ENCODE results near the gene MACROD2. TPM values are rescaled to one million over a fixed set of nuclear protein-coding genes. Genes with fewer than 3 reads are reported as not detected.
A peak's percentile ranks its signal among the peaks of the same experiment; 100 is the strongest.

MACROD2 gene
- total RNA-seq, 1 experiment from 2014 or later = 3.4 TPM

- in situ Hi-C loops (cut with HindIII; ENCODE audit: low pct_unique_long_range_greater_than_20kb, low sequenced_read_pairs) = no loop called here
- DNase-seq (ENCODE audit: low read depth) = no peak
Observed at GRCh38 chr20:15917283-15917682, 1922.0 kb downstream of the MACROD2 start.

- in situ Hi-C loops (cut with HindIII; ENCODE audit: low pct_unique_long_range_greater_than_20kb, low sequenced_read_pairs) = no loop called here
- no peak for DNase-seq (ENCODE audit: low read depth)
Observed at GRCh38 chr20:15918631-15919030, 1923.3 kb downstream of the MACROD2 start.

DNA sequence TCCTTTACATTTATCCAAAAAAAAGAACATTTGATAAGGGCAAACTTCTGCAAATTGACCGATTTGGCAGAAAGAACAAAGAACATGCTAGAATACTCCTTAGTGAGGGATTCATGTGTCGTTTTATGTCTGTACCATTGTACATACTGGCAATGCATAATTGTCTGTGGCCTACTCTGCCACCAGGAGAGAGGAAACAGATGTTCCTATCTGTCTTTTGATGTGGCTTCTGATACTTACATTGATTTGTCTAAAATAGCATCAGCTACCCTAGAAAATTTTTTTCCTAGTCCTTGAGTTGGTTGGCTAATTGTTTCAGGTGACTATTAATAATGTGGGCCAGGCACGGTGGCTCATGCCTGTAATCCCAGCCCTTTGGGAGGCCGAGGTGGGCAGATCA is 1923.8 kb downstream of the MACROD2 start:
- no peak for DNase-seq (ENCODE audit: low read depth)
- in situ Hi-C loops (cut with HindIII; ENCODE audit: low pct_unique_long_range_greater_than_20kb, low sequenced_read_pairs) = no loop called here

GRCh38 chr20:15921930-15922329 is 1926.6 kb downstream of the MACROD2 start:
- in situ Hi-C loops (cut with HindIII; ENCODE audit: low pct_unique_long_range_greater_than_20kb, low sequenced_read_pairs) = no loop called here
- no peak for DNase-seq (ENCODE audit: low read depth)

GRCh38 chr20:15922556-15922955 is 1927.2 kb downstream of the MACROD2 start:
- in situ Hi-C loops (cut with HindIII; ENCODE audit: low pct_unique_long_range_greater_than_20kb, low sequenced_read_pairs) = no loop called here
- DNase-seq (ENCODE audit: low read depth) = no peak

GRCh38 chr20:15923030-15923776 is 1927.9 kb downstream of the MACROD2 start:
- in situ Hi-C loops (cut with HindIII; ENCODE audit: low pct_unique_long_range_greater_than_20kb, low sequenced_read_pairs) = no loop called here

DNA sequence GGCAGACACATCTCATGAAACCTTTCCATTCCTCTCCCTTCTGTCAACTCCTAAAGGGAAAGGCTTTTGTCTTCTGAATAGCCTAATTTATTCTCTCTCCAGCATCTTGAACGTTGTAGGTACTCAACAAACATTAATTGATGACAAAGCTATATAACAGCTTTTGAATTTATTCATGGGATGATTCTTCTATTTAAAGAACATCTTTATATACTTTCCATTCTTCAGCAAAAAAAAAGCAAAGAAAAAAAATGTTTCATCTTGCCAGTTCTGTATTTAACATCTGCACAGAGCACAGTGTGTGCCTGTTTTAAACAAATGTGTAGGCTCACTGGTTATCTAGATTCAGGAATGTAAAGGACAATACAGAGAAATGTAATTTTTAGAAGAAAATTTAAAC is 1929.2 kb downstream of the MACROD2 start:
- no peak for DNase-seq (ENCODE audit: low read depth)
- in situ Hi-C loops (cut with HindIII; ENCODE audit: low pct_unique_long_range_greater_than_20kb, low sequenced_read_pairs) = no loop called here

More at GRCh38 chr20:15923030-15923776, 1927.9 kb downstream of the MACROD2 start:
- no peak for DNase-seq (ENCODE audit: low read depth)

- in situ Hi-C loops (cut with HindIII; ENCODE audit: low pct_unique_long_range_greater_than_20kb, low sequenced_read_pairs) = no loop called here
- DNase-seq (ENCODE audit: low read depth) = no peak
Observed at GRCh38 chr20:15925376-15925775, 1930.1 kb downstream of the MACROD2 start.

GRCh38 chr20:15927893-15928650 is 1932.8 kb downstream of the MACROD2 start:
- in situ Hi-C loops (cut with HindIII; ENCODE audit: low pct_unique_long_range_greater_than_20kb, low sequenced_read_pairs) = no loop called here
- no peak for DNase-seq (ENCODE audit: low read depth)

GRCh38 chr20:15928946-15929345 is 1933.6 kb downstream of the MACROD2 start:
- in situ Hi-C loops (cut with HindIII; ENCODE audit: low pct_unique_long_range_greater_than_20kb, low sequenced_read_pairs) = no loop called here

DNA sequence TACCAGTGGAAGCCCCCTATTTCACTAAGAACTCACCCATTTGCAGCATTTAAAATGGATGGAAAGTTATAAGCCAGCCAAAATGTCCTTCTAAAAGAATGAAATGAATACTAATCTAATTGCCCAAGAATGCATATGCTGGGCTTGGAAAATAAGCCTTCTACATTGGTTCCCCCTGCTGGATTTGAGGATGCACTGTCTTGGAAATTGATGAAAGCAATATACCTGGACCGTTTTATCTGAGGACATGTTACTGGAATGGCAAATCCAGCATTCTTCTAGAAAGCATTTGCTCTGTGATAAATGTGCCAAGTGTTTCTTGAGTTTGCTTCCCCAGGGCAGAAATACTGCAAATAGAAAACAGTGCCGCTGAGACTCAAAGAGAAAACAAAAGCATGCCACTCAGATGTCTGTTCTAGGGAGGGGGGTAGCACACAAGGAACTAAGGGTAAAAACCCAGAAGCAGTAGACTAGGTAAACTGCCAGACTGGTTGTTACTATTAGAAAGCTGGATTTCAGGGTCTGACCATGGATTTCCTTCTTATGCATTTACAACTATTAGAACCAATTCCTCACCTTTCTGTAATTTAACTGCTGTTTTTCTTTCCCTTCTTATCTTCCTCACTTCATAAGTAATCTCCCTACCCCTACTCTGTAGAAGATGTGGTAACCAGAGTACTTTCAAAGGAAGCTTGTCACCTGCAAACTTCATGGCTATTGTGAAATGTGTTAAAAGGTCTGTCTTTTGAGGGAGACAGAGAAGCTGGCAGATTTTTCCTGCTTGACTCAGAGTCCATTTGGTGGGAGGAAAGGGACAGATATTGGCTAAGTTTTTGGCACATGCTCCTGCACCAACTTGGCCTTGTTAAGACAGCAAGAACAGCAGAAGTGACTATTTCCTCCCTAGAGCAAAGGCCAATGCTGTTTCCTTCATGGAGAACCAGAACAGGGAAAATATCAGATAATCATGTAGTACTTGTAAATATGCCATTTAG is 1935.3 kb downstream of the MACROD2 start:
- in situ Hi-C loops (cut with HindIII; ENCODE audit: low pct_unique_long_range_greater_than_20kb, low sequenced_read_pairs) = no loop called here
- DNase-seq (ENCODE audit: low read depth) = peak; percentile 23

More at GRCh38 chr20:15928946-15929345, 1933.6 kb downstream of the MACROD2 start:
- DNase-seq (ENCODE audit: low read depth) = no peak

DNA sequence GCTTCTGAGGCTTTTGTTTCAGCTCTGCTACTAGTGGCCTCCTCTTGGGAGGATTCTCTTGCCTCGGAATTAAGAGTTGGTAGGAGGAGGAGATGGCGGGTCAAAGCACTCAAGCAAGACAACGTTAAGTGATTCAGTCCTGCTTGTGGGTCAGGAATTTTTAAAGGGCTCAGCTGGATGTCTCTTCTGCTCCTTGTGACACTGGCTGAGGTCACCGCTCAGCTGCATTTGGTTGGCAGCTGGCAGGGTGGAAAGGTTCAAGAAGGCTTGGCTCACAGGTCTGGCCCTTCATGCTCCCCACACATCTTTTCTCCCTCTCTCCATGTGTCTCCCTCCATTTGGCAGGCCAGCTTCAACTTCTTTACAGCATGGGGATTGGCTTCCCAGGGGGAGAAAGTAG is 1936.6 kb downstream of the MACROD2 start:
- in situ Hi-C loops (cut with HindIII; ENCODE audit: low pct_unique_long_range_greater_than_20kb, low sequenced_read_pairs) = no loop called here
- no peak for DNase-seq (ENCODE audit: low read depth)

DNA sequence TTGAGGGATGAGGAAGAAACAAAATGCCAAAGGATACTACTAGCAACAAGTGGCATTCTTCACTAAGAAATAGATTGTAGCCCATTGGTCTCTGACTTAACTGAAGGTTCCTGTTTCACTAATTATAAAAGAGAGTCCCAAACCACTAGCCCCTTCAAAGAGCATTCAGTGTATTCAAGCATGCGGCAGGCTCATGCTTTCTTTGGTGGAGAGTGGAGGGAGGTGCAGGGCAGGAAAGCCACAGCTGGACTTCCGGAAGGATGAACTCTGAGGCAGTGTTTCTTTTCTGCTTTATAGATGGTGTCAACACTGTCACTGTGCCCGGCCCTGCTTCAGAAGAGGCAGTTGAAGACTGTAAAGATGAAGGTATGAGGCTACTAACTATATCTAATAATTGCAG is 1941.9 kb downstream of the MACROD2 start:
- DNase-seq (ENCODE audit: low read depth) = no peak
- in situ Hi-C loops (cut with HindIII; ENCODE audit: low pct_unique_long_range_greater_than_20kb, low sequenced_read_pairs) = no loop called here

DNA sequence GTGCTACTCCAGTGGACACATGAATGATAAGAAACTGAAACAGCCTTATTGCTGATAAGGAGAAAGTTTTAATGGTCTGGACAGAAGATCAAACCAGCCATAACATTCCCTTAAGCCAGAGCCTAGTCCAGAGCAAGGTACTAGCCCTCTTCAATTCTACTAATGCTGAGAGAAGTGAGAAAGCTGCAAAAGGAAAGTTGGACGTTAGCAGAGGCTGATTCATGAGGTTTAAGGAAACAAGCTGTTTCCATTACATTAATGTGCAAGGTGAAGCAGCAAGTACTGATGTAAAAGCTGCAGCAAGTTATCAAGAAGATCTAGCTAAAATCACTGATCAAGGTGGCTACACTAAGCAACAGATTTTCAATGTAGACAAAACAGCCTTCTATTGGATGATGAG is 1943.5 kb downstream of the MACROD2 start:
- in situ Hi-C loops (cut with HindIII; ENCODE audit: low pct_unique_long_range_greater_than_20kb, low sequenced_read_pairs) = no loop called here
- DNase-seq (ENCODE audit: low read depth) = no peak

GRCh38 chr20:15940127-15940526 is 1944.8 kb downstream of the MACROD2 start:
- DNase-seq (ENCODE audit: low read depth) = no peak
- in situ Hi-C loops (cut with HindIII; ENCODE audit: low pct_unique_long_range_greater_than_20kb, low sequenced_read_pairs) = no loop called here

- peak; percentile 33 for DNase-seq (ENCODE audit: low read depth)
- in situ Hi-C loops (cut with HindIII; ENCODE audit: low pct_unique_long_range_greater_than_20kb, low sequenced_read_pairs) = no loop called here
Observed at GRCh38 chr20:15942130-15942529, 1946.8 kb downstream of the MACROD2 start.

DNA sequence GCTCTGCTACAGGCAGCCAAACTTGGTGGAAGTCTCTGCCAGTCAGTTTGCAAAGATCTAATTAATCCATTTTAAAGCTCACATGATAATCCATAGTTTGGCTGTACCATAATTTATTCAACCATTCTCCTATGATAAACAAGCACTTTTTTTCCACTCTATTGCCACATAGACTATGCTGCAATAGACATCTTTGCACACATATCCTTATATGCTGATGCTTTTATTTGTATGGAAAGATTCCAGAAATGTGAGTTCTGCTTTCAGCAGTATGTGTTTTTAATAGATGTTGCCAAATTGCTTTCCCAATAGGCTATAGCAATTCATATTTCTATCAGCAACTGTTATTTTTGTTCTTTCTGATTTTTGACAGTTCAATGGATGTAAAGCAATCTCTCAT is 1950.0 kb downstream of the MACROD2 start:
- in situ Hi-C loops (cut with HindIII; ENCODE audit: low pct_unique_long_range_greater_than_20kb, low sequenced_read_pairs) = no loop called here
- no peak for DNase-seq (ENCODE audit: low read depth)

GRCh38 chr20:15949391-15949790 is 1954.1 kb downstream of the MACROD2 start:
- in situ Hi-C loops (cut with HindIII; ENCODE audit: low pct_unique_long_range_greater_than_20kb, low sequenced_read_pairs) = no loop called here
- no peak for DNase-seq (ENCODE audit: low read depth)
